Esophagus muscularis mucosa (tissue), 4 donors: ENCODE measurements around the gene SYNRG. TPM values are rescaled to one million over a fixed set of nuclear protein-coding genes. Genes with fewer than 3 reads are reported as not detected.

Experiments
- DNase-seq: peaks from one replicate; pipeline ENCODE4 v3.0.0-alpha.2; 2017; ENCODE audit errors: extremely low spot score
- H3K27ac ChIP-seq, 4 donors: fragments of 200-600 bp; sonication (generic); replicated peaks in 1 of 4; 1 replicate in 3 of 4; 2 replicates in 1 of 4; pipeline ENCODE4 v1.5.1; 2016 to 2019; ENCODE audit warnings: mild to moderate bottlenecking in 1 of 4
- H3K27me3 ChIP-seq, 4 donors: fragments of 200-600 bp; sonication (generic); one replicate each; pipeline versions ENCODE4 v1.5.1 to v1.6.0; 2016 to 2019
- H3K36me3 ChIP-seq, 4 donors: fragments of 200-600 bp; sonication (generic); one replicate each; pipeline ENCODE4 v1.5.1; 2016 to 2019
- H3K4me1 ChIP-seq, 4 donors: fragments of 200-600 bp; sonication (generic); one replicate each; pipeline ENCODE4 v1.5.1; 2016 to 2019
- H3K4me3 ChIP-seq, 4 donors: fragments of 200-600 bp; sonication (generic); 1 replicate in 2 of 4; 2 replicates in 2 of 4; pipeline ENCODE4 v1.5.1; 2016 to 2019; ENCODE audit warnings: mild to moderate bottlenecking in 4 of 4, moderate library complexity in 1 of 4
- H3K9me3 ChIP-seq, 4 donors: fragments of 200-600 bp; sonication (generic); 1 replicate in 3 of 4; 2 replicates in 1 of 4; pipeline ENCODE4 v1.5.1; 2016 to 2019
- CTCF ChIP-seq, 3 experiments: fragments of 200-600 bp in 2 of 3; fragments of 450-650 bp in 1 of 3; sonication (generic) in 2 of 3; IDR thresholded peaks; one replicate each; pipeline ENCODE4 v1.5.1; 2017 to 2019; ENCODE audit warnings: antibody characterized with exemption in 3 of 3, mild to moderate bottlenecking in 2 of 3, moderate library complexity in 1 of 3
- EP300 ChIP-seq: sonication (generic); formaldehyde crosslinking; IDR thresholded peaks from one replicate; pipeline ENCODE4 v1.6.1; 2017; ENCODE audit warnings: antibody characterized with exemption
- POLR2A ChIP-seq: fragments of 450-650 bp; IDR thresholded peaks from one replicate; pipeline ENCODE4 v1.6.1; 2017; ENCODE audit warnings: antibody characterized with exemption, moderate library complexity, mild to moderate bottlenecking, low read depth
- POLR2AphosphoS5 ChIP-seq, 2 donors: sonication (generic); formaldehyde crosslinking; IDR thresholded peaks; one replicate each; pipeline ENCODE4 v1.6.1; 2017; ENCODE audit warnings: antibody characterized with exemption in 2 of 2
- WGBS: methylation state at CpG from one replicate; pipeline ENCODE4 v1.1.5; 2018; 5-methylcytosine and 5-hydroxymethylcytosine counted together
- intact Hi-C: fragments of 100-400 bp; cut with DNase I; formaldehyde crosslinking; loops from one replicate; pipeline ENCODE4 v1.15.1; 2023
- total RNA-seq, 4 donors: library from RNA; depleted of rRNA; stranded (reverse); fragments of >200 nt; gene quantifications; one replicate each; pipeline versions ENCODE4 v1.1.0 to v1.2.1, GENCODE V29; 2016

Gene SYNRG
- total RNA-seq, 4 donors from 2014 or later = 11.9 to 19.5 (median 17.0) TPM

GRCh38 chr17:37553401-37553966, 55.7 kb downstream of the SYNRG start:
- Histone ChIP-seq H3K4me1 (peaks cover 8 to 17% (median 9%) of the 10 kb centered on the region in 4 donors), H3K27me3 (no peaks in the 10 kb centered on the region), H3K9me3 (no peaks in the 10 kb centered on the region), H3K27ac (no peak overlapping the region), H3K36me3 (peaks cover 8 to 51% (median 27%) of the 10 kb centered on the region in 4 donors), H3K4me3 (no peak overlapping the region)
- intact Hi-C loops = no loop called here
- TF ChIP-seq POLR2AphosphoS5 (IDR thresholded peaks at IDR 0.05) = no peak
- no peak for TF ChIP-seq EP300
- TF ChIP-seq CTCF (IDR thresholded peaks at IDR 0.05) = no peak
- no peak for TF ChIP-seq POLR2A
- WGBS = 86% methylated on average over 6 of the region's 6 CpGs
- DNase-seq = no peak

GRCh38 chr17:37551788-37552187, 57.4 kb downstream of the SYNRG start:
- 83% methylated on average over 3 of the region's 3 CpGs for WGBS
- no peaks in the 10 kb centered on the region for H3K9me3 ChIP-seq
- DNase-seq = no peak
- H3K4me1 ChIP-seq = peaks cover 23 to 34% (median 24%) of the 10 kb centered on the region in 4 donors
- no peak overlapping the region for H3K27ac ChIP-seq
- H3K27me3 ChIP-seq = no peaks in the 10 kb centered on the region
- H3K4me3 ChIP-seq = no peak overlapping the region
- peaks cover 8 to 39% (median 13%) of the 10 kb centered on the region in 4 donors for H3K36me3 ChIP-seq
- TF ChIP-seq EP300 (no peak), CTCF (IDR thresholded peaks at IDR 0.05) (no peak), POLR2AphosphoS5 (IDR thresholded peaks at IDR 0.05) (no peak), POLR2A (no peak)
- intact Hi-C loops = no loop called here

GRCh38 chr17:37547986-37548385, 61.2 kb downstream of the SYNRG start:
- H3K4me3 ChIP-seq = no peak overlapping the region
- TF ChIP-seq EP300 (no peak), CTCF (IDR thresholded peaks at IDR 0.05) (no peak), POLR2A (no peak), POLR2AphosphoS5 (IDR thresholded peaks at IDR 0.05) (no peak)
- no peaks in the 10 kb centered on the region for H3K9me3 ChIP-seq
- intact Hi-C loops = no loop called here
- no peak overlapping the region for H3K27ac ChIP-seq
- H3K27me3 ChIP-seq = no peaks in the 10 kb centered on the region
- H3K36me3 ChIP-seq = peaks cover 4 to 13% (median 7%) of the 10 kb centered on the region in 4 donors
- DNase-seq = no peak
- 35% methylated on average over 1 of the region's 1 CpG for WGBS
- H3K4me1 ChIP-seq = peaks cover 28 to 47% (median 35%) of the 10 kb centered on the region in 4 donors

- Histone ChIP-seq H3K4me1 (peaks cover 28 to 39% (median 35%) of the 10 kb centered on the region in 4 donors), H3K27ac (no peak overlapping the region), H3K4me3 (no peak overlapping the region), H3K36me3 (peaks cover 9 to 24% (median 16%) of the 10 kb centered on the region in 4 donors), H3K9me3 (no peaks in the 10 kb centered on the region), H3K27me3 (no peaks in the 10 kb centered on the region)
- 46% methylated on average over 3 of the region's 3 CpGs for WGBS
- no peak for DNase-seq
- TF ChIP-seq EP300 = no peak
- TF ChIP-seq POLR2A = no peak
- no peak for TF ChIP-seq CTCF (IDR thresholded peaks at IDR 0.05)
- TF ChIP-seq POLR2AphosphoS5 (IDR thresholded peaks at IDR 0.05) = no peak
- intact Hi-C loops = no loop called here
Measured at GRCh38 chr17:37546302-37546701, 62.9 kb downstream of the SYNRG start.

GRCh38 chr17:37545486-37545885, 63.7 kb downstream of the SYNRG start:
- TF ChIP-seq POLR2AphosphoS5 (IDR thresholded peaks at IDR 0.05) (no peak), EP300 (no peak), CTCF (IDR thresholded peaks at IDR 0.05) (no peak), POLR2A (no peak)
- H3K4me3 ChIP-seq = no peak overlapping the region
- H3K4me1 ChIP-seq = peaks cover 25 to 32% (median 28%) of the 10 kb centered on the region in 4 donors
- H3K27ac ChIP-seq = no peak overlapping the region
- intact Hi-C loops = no loop called here
- H3K36me3 ChIP-seq = peaks cover 17 to 32% (median 24%) of the 10 kb centered on the region in 4 donors
- no peaks in the 10 kb centered on the region for H3K9me3 ChIP-seq
- 86% methylated on average over 2 of the region's 2 CpGs for WGBS
- no peaks in the 10 kb centered on the region for H3K27me3 ChIP-seq
- no peak for DNase-seq
